H1 (cell line): ENCODE results near the gene MEGF11. TPM values are rescaled to one million over a fixed set of nuclear protein-coding genes. Genes with fewer than 3 reads are reported as not detected.

Experiments
- BCL11A ChIP-seq, 2 experiments: IDR thresholded peaks; one replicate each; pipeline ENCODE4 v1.6.1; 2011; ENCODE audit warnings: low read depth in 2 of 2, low read length in 2 of 2, mild to moderate bottlenecking in 2 of 2
- CBX5 ChIP-seq: fragments of 300-800, 300-1000 bp; sonication (generic); IDR thresholded peaks from 2 replicates; pipeline ENCODE4 v1.7.1; 2016; ENCODE audit warnings: antibody characterized with exemption, low read length, low read depth
- CTBP2 ChIP-seq: IDR thresholded peaks from 2 replicates; pipeline ENCODE4 v1.7.0; 2011; ENCODE audit warnings: borderline replicate concordance, mild to moderate bottlenecking, moderate library complexity, mixed read lengths, low read length; ENCODE audit not compliant: insufficient read depth, insufficient read length
- HDAC2 ChIP-seq, 2 experiments: fragments of 300-600 bp in 1 of 2; sonication (generic) in 1 of 2; IDR thresholded peaks; 2 replicates each; pipeline ENCODE4 v1.6.1; 2011 to 2012; ENCODE audit warnings: low read depth in 2 of 2, low read length in 2 of 2, mild to moderate bottlenecking in 2 of 2, moderate library complexity in 2 of 2, borderline replicate concordance in 1 of 2, inconsistent platforms in 1 of 2
- KDM1A ChIP-seq: fragments of 200-600, 300-600 bp; sonication (generic); IDR thresholded peaks from 2 replicates; pipeline ENCODE4 v1.7.1; 2016; ENCODE audit warnings: mild to moderate bottlenecking, low read length, borderline replicate concordance
- PHF8 ChIP-seq: fragments of 200-600 bp; sonication (generic); conservative IDR thresholded peaks from 2 replicates; pipeline ENCODE4 v1.7.1; 2012; ENCODE audit warnings: low read depth, mild to moderate bottlenecking, inconsistent platforms, low read length, moderate library complexity
- POLR2AphosphoS5 ChIP-seq: IDR thresholded peaks from 2 replicates; pipeline ENCODE4 v1.6.1; 2011; ENCODE audit warnings: low read depth, low read length
- RAD21 ChIP-seq, 2 experiments: IDR thresholded peaks in 1 of 2; conservative IDR thresholded peaks in 1 of 2; 2 replicates each; pipeline ENCODE4 v1.6.1; 2011; ENCODE audit warnings: low read depth in 2 of 2, low read length in 2 of 2, improper control_type of control experiment in 1 of 2, inconsistent platforms in 1 of 2, mild to moderate bottlenecking in 1 of 2, moderate library complexity in 1 of 2
- RBBP5 ChIP-seq: IDR thresholded peaks from 2 replicates; pipeline ENCODE4 v1.7.1; 2012; ENCODE audit warnings: low read depth, mild to moderate bottlenecking, inconsistent platforms, low read length, moderate library complexity, borderline replicate concordance
- SAP30 ChIP-seq: fragments of 300-600 bp; sonication (generic); IDR thresholded peaks from 2 replicates; pipeline ENCODE4 v1.7.1; 2012; ENCODE audit warnings: low read length, moderate library complexity, mild to moderate bottlenecking, inconsistent platforms; ENCODE audit not compliant: insufficient read depth, insufficient replicate concordance
- SP4 ChIP-seq: IDR thresholded peaks from 2 replicates; pipeline ENCODE4 v1.6.1; 2012; ENCODE audit warnings: low read length, inconsistent platforms
- TAF1 ChIP-seq: IDR thresholded peaks from 2 replicates; pipeline ENCODE4 v1.6.1; 2011; ENCODE audit warnings: mild to moderate bottlenecking, low read depth, low read length
- TBP ChIP-seq: IDR thresholded peaks from 2 replicates; pipeline ENCODE4 v1.6.1; 2011; ENCODE audit warnings: low read depth, low read length, improper control_type of control experiment
- YY1 ChIP-seq: IDR thresholded peaks from 2 replicates; pipeline ENCODE4 v1.6.1; 2011; ENCODE audit warnings: low read depth, mild to moderate bottlenecking, low read length
- polyA plus RNA-seq, 7 experiments: library from polyadenylated mRNA; depleted of rRNA in 3 of 7; stranded (reverse) in 5 of 7; unstranded in 2 of 7; fragments of >200 nt in 5 of 7; fragments of 200-250 nt in 2 of 7; gene quantifications; 1 replicate in 5 of 7; 2 replicates in 1 of 7; 4 replicates in 1 of 7; pipeline versions ENCODE4 v1.2.1 to v1.2.3, GENCODE V29; 2011 to 2013; ENCODE audit warnings: missing spikeins in 2 of 7, mixed read lengths in 2 of 7
- total RNA-seq: library from RNA; stranded (reverse); fragmentation: NEBNext Ultra II Directional; extraction: Animal tissue kit (Norgen Biotek cat#: 25700); gene quantifications from 2 replicates; pipeline ENCODE4 v1.2.1, GENCODE V29; 2021
- TF ChIP-seq, protein P1 (sequence below): IDR thresholded peaks from 2 replicates; pipeline ENCODE4 v1.6.1; 2012; ENCODE audit warnings: inconsistent platforms

MEGF11 gene
- total and polyA plus RNA-seq, 2 of the 8 experiments (the other 6 are each of a cell fraction or from before 2014, with no cell fraction given) = 4.4 to 4.8 TPM

- peak; percentile 43 for TF ChIP-seq CTBP2
- peak; percentile 36; the same call in 1 of the 2 replicates for TF ChIP-seq TBP
- no peak for TF ChIP-seq SP4
- TF ChIP-seq RAD21 (IDR thresholded peaks at IDR 0.05 in 1 of 2, conservative IDR thresholded peaks at IDR 0.05 in 1 of 2; ENCODE audit: low read depth in 2 of 2, low read length in 2 of 2) = no peak
- peak; percentile 65; the same call in 1 of the 2 replicates for TF ChIP-seq YY1
- peak; percentile 26; the same call in 1 of the 2 replicates for TF ChIP-seq PHF8
- TF ChIP-seq, protein P1, sequence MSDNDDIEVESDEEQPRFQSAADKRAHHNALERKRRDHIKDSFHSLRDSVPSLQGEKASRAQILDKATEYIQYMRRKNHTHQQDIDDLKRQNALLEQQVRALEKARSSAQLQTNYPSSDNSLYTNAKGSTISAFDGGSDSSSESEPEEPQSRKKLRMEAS = peak; percentile 20; the same call in 1 of the 2 replicates
- peak; percentile 64; the same call in 1 of the 2 replicates for TF ChIP-seq TAF1
- TF ChIP-seq RBBP5 = no peak; the same call in 1 of the 2 replicates
- no peak for TF ChIP-seq BCL11A (IDR thresholded peaks at IDR 0.05; ENCODE audit: low read depth in 2 of 2, low read length in 2 of 2)
- no peak for TF ChIP-seq CBX5
- TF ChIP-seq POLR2AphosphoS5 = no peak
- no peak for TF ChIP-seq SAP30
- peak; percentile 15; the same call in 1 of the 2 replicates for TF ChIP-seq KDM1A
- no peak for TF ChIP-seq HDAC2 (IDR thresholded peaks at IDR 0.05; ENCODE audit: borderline replicate concordance in 1 of 2, low read depth in 2 of 2, low read length in 2 of 2)
Observed at GRCh38 chr15:66253418-66254088, at the start of gene MEGF11 (continued).
